SK-N-SH treated with all-trans-retinoic acid at 6 μM for 48 hours (cell line): ENCODE results near the gene UTS2B.

ENCODE experiments used
- ATAC-seq: fragments of 200-7000 bp; cut with Tn5 transposase; 3 replicates; pipeline ENCODE4 v1.9.1; 2020; ENCODE audit warnings: mild to moderate bottlenecking, moderate library complexity
- ARNTL ChIP-seq: fragments of 450-650 bp; formaldehyde crosslinking; IDR thresholded peaks from 2 replicates; pipeline ENCODE4 v1.5.0; 2020; ENCODE audit warnings: low read depth, mild to moderate bottlenecking, moderate library complexity, borderline replicate concordance
- BACH2 ChIP-seq: fragments of 250-450 bp; sonication (Bioruptor Pico); IDR thresholded peaks from 2 replicates; pipeline ENCODE4 v1.9.0; 2021; ENCODE audit warnings: mild to moderate bottlenecking, borderline replicate concordance
- ESRRG ChIP-seq: fragments of 250-450 bp; sonication (Bioruptor Pico); IDR thresholded peaks from 2 replicates; pipeline ENCODE4 v1.6.1; 2021; ENCODE audit warnings: mild to moderate bottlenecking
- ISL1 ChIP-seq: fragments of 250-450 bp; sonication (Bioruptor Pico); IDR thresholded peaks from 2 replicates; pipeline ENCODE4 v2.1.2; 2022; ENCODE audit warnings: mild to moderate bottlenecking, moderate library complexity
- OSR1 ChIP-seq: fragments of 250-450 bp; sonication (Bioruptor Pico); IDR thresholded peaks from 2 replicates; pipeline ENCODE4 v1.8.0; 2022; ENCODE audit warnings: moderate library complexity, mild to moderate bottlenecking, inconsistent platforms
- PPARA ChIP-seq: fragments of 250-450 bp; sonication (Bioruptor Pico); IDR thresholded peaks from 2 replicates; pipeline ENCODE4 v1.5.0; 2020; ENCODE audit warnings: mild to moderate bottlenecking, borderline replicate concordance
- RARB ChIP-seq: fragments of 250-450 bp; sonication (Bioruptor Pico); IDR thresholded peaks from 2 replicates; pipeline ENCODE4 v1.8.0; 2021; ENCODE audit warnings: mild to moderate bottlenecking, moderate library complexity
- TCF4 ChIP-seq: fragments of 250-450 bp; sonication (Bioruptor Pico); IDR thresholded peaks from 2 replicates; pipeline ENCODE4 v1.8.0; 2021; ENCODE audit warnings: mild to moderate bottlenecking, moderate library complexity, borderline replicate concordance
- TOX ChIP-seq: fragments of 250-450 bp; sonication (Bioruptor Pico); IDR thresholded peaks from 2 replicates; pipeline ENCODE4 v1.8.0; 2021; ENCODE audit warnings: mild to moderate bottlenecking, moderate library complexity, borderline replicate concordance
- TSHZ2 ChIP-seq: fragments of 250-450 bp; sonication (Bioruptor Pico); IDR thresholded peaks from 2 replicates; pipeline ENCODE4 v1.5.0; 2020; ENCODE audit warnings: mild to moderate bottlenecking, moderate library complexity
- ZC3H10 ChIP-seq: fragments of 250-450 bp; sonication (Bioruptor Pico); IDR thresholded peaks from 2 replicates; pipeline ENCODE4 v1.5.1; 2021; ENCODE audit warnings: mild to moderate bottlenecking, moderate library complexity
- ZFP30 ChIP-seq: fragments of 450-650 bp; formaldehyde crosslinking; IDR thresholded peaks from 2 replicates; pipeline ENCODE4 v1.5.0; 2022; ENCODE audit warnings: mild to moderate bottlenecking, moderate library complexity
- ZNF565 ChIP-seq: fragments of 450-650 bp; formaldehyde crosslinking; conservative IDR thresholded peaks from 2 replicates; pipeline ENCODE4 v1.5.0; 2020; ENCODE audit warnings: low read depth, mild to moderate bottlenecking, moderate library complexity
- ZNF70 ChIP-seq: fragments of 450-650 bp; formaldehyde crosslinking; IDR thresholded peaks from 2 replicates; pipeline ENCODE4 v1.5.0; 2020; ENCODE audit warnings: mild to moderate bottlenecking, moderate library complexity
- ZNF8 ChIP-seq: fragments of 450-650 bp; formaldehyde crosslinking; IDR thresholded peaks from 2 replicates; pipeline ENCODE4 v1.5.0; 2020; ENCODE audit warnings: mild to moderate bottlenecking, moderate library complexity
- TF ChIP-seq, protein P1 (sequence below): fragments of 250-450 bp; sonication (Bioruptor Pico); IDR thresholded peaks from 2 replicates; pipeline ENCODE4 v1.8.0; 2020; ENCODE audit warnings: mild to moderate bottlenecking, moderate library complexity, borderline replicate concordance
- TF ChIP-seq, protein P2 (sequence below): fragments of 250-450 bp; sonication (Bioruptor Pico); IDR thresholded peaks from 2 replicates; pipeline ENCODE4 v1.5.1; 2020; ENCODE audit warnings: low read depth, mild to moderate bottlenecking, moderate library complexity
- TF ChIP-seq, protein P3 (sequence below): fragments of 250-450 bp; sonication (Bioruptor Pico); IDR thresholded peaks from 2 replicates; pipeline ENCODE4 v1.5.1; 2021; ENCODE audit warnings: mild to moderate bottlenecking, moderate library complexity
- TF ChIP-seq, protein P4 (sequence below): fragments of 250-450 bp; sonication (Bioruptor Pico); IDR thresholded peaks from 2 replicates; pipeline ENCODE4 v1.8.0; 2021; ENCODE audit warnings: low read depth, mild to moderate bottlenecking, moderate library complexity, borderline replicate concordance

UTS2B gene

DNA sequence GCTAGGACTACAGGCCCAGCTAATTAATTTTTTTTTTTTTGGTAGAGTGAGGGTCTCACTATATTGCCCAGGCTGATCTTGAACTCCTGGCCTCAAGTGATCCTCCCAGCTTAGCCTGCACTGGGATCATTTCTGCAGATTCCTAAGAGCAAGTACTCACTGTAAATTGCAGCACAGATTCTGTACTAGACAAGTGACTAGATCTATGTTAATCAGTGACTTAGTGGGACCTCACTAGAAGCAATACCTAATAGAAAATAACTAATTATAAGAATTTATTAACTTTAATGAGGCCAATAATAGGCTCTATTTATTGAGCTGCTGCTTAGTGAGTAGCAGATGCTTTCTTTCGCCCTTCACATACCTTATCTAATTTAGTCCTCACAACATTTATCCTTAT is 10.6 kb upstream of the UTS2B start:
- no peak for ATAC-seq
- TF ChIP-seq, protein P1, sequence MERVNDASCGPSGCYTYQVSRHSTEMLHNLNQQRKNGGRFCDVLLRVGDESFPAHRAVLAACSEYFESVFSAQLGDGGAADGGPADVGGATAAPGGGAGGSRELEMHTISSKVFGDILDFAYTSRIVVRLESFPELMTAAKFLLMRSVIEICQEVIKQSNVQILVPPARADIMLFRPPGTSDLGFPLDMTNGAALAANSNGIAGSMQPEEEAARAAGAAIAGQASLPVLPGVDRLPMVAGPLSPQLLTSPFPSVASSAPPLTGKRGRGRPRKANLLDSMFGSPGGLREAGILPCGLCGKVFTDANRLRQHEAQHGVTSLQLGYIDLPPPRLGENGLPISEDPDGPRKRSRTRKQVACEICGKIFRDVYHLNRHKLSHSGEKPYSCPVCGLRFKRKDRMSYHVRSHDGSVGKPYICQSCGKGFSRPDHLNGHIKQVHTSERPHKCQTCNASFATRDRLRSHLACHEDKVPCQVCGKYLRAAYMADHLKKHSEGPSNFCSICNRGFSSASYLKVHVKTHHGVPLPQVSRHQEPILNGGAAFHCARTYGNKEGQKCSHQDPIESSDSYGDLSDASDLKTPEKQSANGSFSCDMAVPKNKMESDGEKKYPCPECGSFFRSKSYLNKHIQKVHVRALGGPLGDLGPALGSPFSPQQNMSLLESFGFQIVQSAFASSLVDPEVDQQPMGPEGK: no peak
- TF ChIP-seq ESRRG (CRISPR knock-in tag) (no peak), BACH2 (CRISPR knock-in tag) (no peak), TOX (CRISPR knock-in tag) (no peak)
- TF ChIP-seq, all 23 proteins: peak for 0

DNA sequence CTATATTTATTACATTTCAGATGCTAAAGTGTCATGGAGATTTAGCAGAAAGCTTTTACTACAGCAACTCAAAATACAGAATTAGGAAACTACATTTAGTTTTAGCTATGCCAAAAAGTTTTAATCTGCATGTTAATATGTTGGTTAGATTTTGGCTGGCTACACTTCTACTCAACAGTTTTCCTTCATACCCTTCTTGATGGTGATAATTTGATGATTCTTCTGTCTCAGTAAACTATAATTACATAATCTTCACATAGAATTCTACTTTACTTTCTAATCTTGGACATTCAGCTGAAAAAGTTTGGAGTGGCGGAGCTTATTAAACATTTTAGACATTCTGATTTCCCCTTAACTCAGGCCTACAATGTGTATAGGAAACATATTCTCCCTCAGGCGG is 10.0 kb upstream of the UTS2B start:
- TF ChIP-seq ZNF70 (CRISPR knock-in tag) (no peak), TSHZ2 (no peak), ARNTL (CRISPR knock-in tag) (no peak), ZNF8 (CRISPR knock-in tag) (no peak), PPARA (CRISPR knock-in tag) (no peak), ISL1 (CRISPR knock-in tag) (no peak), TCF4 (CRISPR knock-in tag) (no peak), ZFP30 (no peak), BACH2 (CRISPR knock-in tag) (no peak)
- TF ChIP-seq, protein P2, sequence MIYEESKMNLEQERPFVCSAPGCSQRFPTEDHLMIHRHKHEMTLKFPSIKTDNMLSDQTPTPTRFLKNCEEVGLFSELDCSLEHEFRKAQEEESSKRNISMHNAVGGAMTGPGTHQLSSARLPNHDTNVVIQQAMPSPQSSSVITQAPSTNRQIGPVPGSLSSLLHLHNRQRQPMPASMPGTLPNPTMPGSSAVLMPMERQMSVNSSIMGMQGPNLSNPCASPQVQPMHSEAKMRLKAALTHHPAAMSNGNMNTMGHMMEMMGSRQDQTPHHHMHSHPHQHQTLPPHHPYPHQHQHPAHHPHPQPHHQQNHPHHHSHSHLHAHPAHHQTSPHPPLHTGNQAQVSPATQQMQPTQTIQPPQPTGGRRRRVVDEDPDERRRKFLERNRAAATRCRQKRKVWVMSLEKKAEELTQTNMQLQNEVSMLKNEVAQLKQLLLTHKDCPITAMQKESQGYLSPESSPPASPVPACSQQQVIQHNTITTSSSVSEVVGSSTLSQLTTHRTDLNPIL (CRISPR knock-in tag): no peak
- TF ChIP-seq, protein P3, sequence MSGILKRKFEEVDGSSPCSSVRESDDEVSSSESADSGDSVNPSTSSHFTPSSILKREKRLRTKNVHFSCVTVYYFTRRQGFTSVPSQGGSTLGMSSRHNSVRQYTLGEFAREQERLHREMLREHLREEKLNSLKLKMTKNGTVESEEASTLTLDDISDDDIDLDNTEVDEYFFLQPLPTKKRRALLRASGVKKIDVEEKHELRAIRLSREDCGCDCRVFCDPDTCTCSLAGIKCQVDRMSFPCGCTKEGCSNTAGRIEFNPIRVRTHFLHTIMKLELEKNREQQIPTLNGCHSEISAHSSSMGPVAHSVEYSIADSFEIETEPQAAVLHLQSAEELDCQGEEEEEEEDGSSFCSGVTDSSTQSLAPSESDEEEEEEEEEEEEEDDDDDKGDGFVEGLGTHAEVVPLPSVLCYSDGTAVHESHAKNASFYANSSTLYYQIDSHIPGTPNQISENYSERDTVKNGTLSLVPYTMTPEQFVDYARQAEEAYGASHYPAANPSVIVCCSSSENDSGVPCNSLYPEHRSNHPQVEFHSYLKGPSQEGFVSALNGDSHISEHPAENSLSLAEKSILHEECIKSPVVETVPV (CRISPR knock-in tag): no peak
- no peak for ATAC-seq

- TF ChIP-seq TOX (CRISPR knock-in tag) (no peak), ESRRG (CRISPR knock-in tag) (no peak), RARB (CRISPR knock-in tag) (no peak), BACH2 (CRISPR knock-in tag) (no peak), TSHZ2 (no peak), ZFP30 (no peak), ZNF70 (CRISPR knock-in tag) (no peak), ZNF565 (CRISPR knock-in tag) (no peak), ARNTL (CRISPR knock-in tag) (no peak), PPARA (CRISPR knock-in tag) (no peak), OSR1 (CRISPR knock-in tag) (no peak), ZC3H10 (CRISPR knock-in tag) (no peak), ISL1 (CRISPR knock-in tag) (no peak)
- TF ChIP-seq, protein P1: no peak
- TF ChIP-seq, protein P3 (CRISPR knock-in tag): no peak
- TF ChIP-seq, protein P4, sequence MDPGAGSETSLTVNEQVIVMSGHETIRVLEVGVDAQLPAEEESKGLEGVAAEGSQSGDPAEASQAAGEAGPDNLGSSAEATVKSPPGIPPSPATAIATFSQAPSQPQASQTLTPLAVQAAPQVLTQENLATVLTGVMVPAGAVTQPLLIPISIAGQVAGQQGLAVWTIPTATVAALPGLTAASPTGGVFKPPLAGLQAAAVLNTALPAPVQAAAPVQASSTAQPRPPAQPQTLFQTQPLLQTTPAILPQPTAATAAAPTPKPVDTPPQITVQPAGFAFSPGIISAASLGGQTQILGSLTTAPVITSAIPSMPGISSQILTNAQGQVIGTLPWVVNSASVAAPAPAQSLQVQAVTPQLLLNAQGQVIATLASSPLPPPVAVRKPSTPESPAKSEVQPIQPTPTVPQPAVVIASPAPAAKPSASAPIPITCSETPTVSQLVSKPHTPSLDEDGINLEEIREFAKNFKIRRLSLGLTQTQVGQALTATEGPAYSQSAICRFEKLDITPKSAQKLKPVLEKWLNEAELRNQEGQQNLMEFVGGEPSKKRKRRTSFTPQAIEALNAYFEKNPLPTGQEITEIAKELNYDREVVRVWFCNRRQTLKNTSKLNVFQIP (CRISPR knock-in tag): no peak
- TF ChIP-seq, all 23 proteins: peak for 0
- ATAC-seq: no peak
Measured at GRCh38 chr3:191339316-191339917, 9.1 kb upstream of the UTS2B start.
